H1 (cell line): Measurements from ENCODE around the gene SPATA7. TPM values are rescaled to one million over a fixed set of nuclear protein-coding genes. Genes with fewer than 3 reads are reported as not detected.

Experiments
- CTCF ChIA-PET: fragments of 300-600 bp; sonication (Branson Sonifier 250); formaldehyde crosslinking; loops from one replicate; lab custom pipeline; 2021; ENCODE audit not compliant: partially characterized antibody; lab: Charles Lee
- POLR2A ChIA-PET: fragments of 300-600 bp; sonication (Branson Sonifier 250); formaldehyde crosslinking; loops from one replicate; lab custom pipeline; 2021; ENCODE audit warnings: inconsistent platforms; ENCODE audit not compliant: partially characterized antibody; lab: Charles Lee
- DNase-seq, 2 experiments: peaks; one replicate each; pipeline versions ENCODE4 v3.0.0 to v3.0.0-alpha.2; 2010 to 2022; ENCODE audit warnings: low spot score in 2 of 2, low read depth in 1 of 2, mixed read lengths in 1 of 2
- FAIRE-seq: peaks from 2 replicates; lab custom pipeline; 2011; peaks lifted over from hg19 to GRCh38; lab: Jason Lieb, UNC
- H2AFZ ChIP-seq: 2 replicates; pipeline ENCODE4 v1.8.1; 2012; ENCODE audit warnings: low read length, inconsistent platforms
- H2AK5ac ChIP-seq: 2 replicates; pipeline ENCODE4 v1.6.1; 2013; ENCODE audit warnings: low read depth, low read length
- H2BK120ac ChIP-seq: replicated peaks from 2 replicates; pipeline ENCODE3; 2013; ENCODE audit warnings: low read depth, low read length, inconsistent platforms
- H2BK12ac ChIP-seq: 2 replicates; pipeline ENCODE4 v1.6.1; 2013; ENCODE audit warnings: low read depth, low read length
- H2BK15ac ChIP-seq: 2 replicates; pipeline ENCODE4 v1.6.1; 2013; ENCODE audit warnings: low read length
- H2BK20ac ChIP-seq: 2 replicates; pipeline ENCODE4 v1.6.1; 2013; ENCODE audit warnings: low read length
- H2BK5ac ChIP-seq: 2 replicates; pipeline ENCODE4 v1.6.1; 2013; ENCODE audit warnings: low read depth, low read length
- H3K14ac ChIP-seq: 2 replicates; pipeline ENCODE4 v1.6.1; 2013; ENCODE audit warnings: inconsistent platforms; ENCODE audit not compliant: insufficient read length
- H3K18ac ChIP-seq: 2 replicates; pipeline ENCODE4 v1.6.1; 2013; ENCODE audit warnings: low read length; ENCODE audit errors: extremely low read depth
- H3K23ac ChIP-seq: 2 replicates; pipeline ENCODE4 v1.6.1; 2013; ENCODE audit warnings: inconsistent platforms; ENCODE audit not compliant: insufficient read length
- H3K23me2 ChIP-seq: 2 replicates; pipeline ENCODE4 v1.6.1; 2013; ENCODE audit warnings: low read depth, low read length
- H3K27ac ChIP-seq: 2 replicates; pipeline ENCODE4 v1.6.1; 2011; ENCODE audit warnings: low read depth, low read length, inconsistent platforms
- H3K27me3 ChIP-seq, 4 experiments: replicated peaks in 1 of 4; 1 replicate in 1 of 4; 2 replicates in 3 of 4; pipeline versions ENCODE4 v1.6.1 to v1.8.1; 2011 to 2013; ENCODE audit warnings: low read length in 3 of 4, mild to moderate bottlenecking in 3 of 4, inconsistent platforms in 2 of 4, mixed read lengths in 2 of 4, moderate library complexity in 1 of 4; ENCODE audit not compliant: control insufficient read depth in 3 of 4, insufficient read depth in 3 of 4; ENCODE audit errors: extremely low read depth in 1 of 4
- H3K36me3 ChIP-seq, 4 experiments: 2 replicates each; pipeline versions ENCODE4 v1.6.1 to v1.8.1; 2011 to 2013; ENCODE audit warnings: mild to moderate bottlenecking in 4 of 4, low read length in 3 of 4, moderate library complexity in 2 of 4, control low read depth in 1 of 4, inconsistent platforms in 1 of 4; ENCODE audit not compliant: insufficient read depth in 4 of 4, control insufficient read depth in 2 of 4
- H3K4ac ChIP-seq: replicated peaks from 2 replicates; pipeline ENCODE3; 2013; ENCODE audit warnings: low read length, low read depth, mixed read lengths, inconsistent platforms; ENCODE audit not compliant: insufficient read length
- H3K4me1 ChIP-seq, 4 experiments: replicated peaks in 1 of 4; 1 replicate in 1 of 4; 2 replicates in 3 of 4; pipeline versions ENCODE4 v1.6.1 to v1.8.1; 2011 to 2013; ENCODE audit warnings: low read length in 3 of 4, inconsistent platforms in 2 of 4, mixed read lengths in 1 of 4; ENCODE audit not compliant: insufficient read depth in 4 of 4, control insufficient read depth in 3 of 4
- H3K4me2 ChIP-seq, 2 experiments: 2 replicates each; pipeline versions ENCODE4 v1.6.1 to v1.8.1; 2011 to 2013; ENCODE audit warnings: low read depth in 2 of 2, low read length in 2 of 2, control low read depth in 1 of 2, inconsistent platforms in 1 of 2, mild to moderate bottlenecking in 1 of 2; ENCODE audit not compliant: insufficient read depth in 1 of 2
- H3K4me3 ChIP-seq, 4 experiments: fragments of 200-600, 300-600 bp in 1 of 4; sonication (generic), shearing (Covaris generic), sonication (Bioruptor Twin) in 1 of 4; 2 replicates each; pipeline versions ENCODE4 v1.5.1 to v1.8.1; 2011 to 2016; ENCODE audit warnings: low read length in 4 of 4, low read depth in 3 of 4, control low read depth in 2 of 4, inconsistent platforms in 2 of 4, mild to moderate bottlenecking in 2 of 4, mixed read lengths in 1 of 4, moderate library complexity in 1 of 4; ENCODE audit not compliant: insufficient read depth in 2 of 4; ENCODE audit errors: extremely low read depth in 1 of 4
- H3K56ac ChIP-seq: replicated peaks from 2 replicates; pipeline ENCODE3; 2013; ENCODE audit warnings: low read depth, mild to moderate bottlenecking, mixed read lengths, low read length, inconsistent platforms; ENCODE audit not compliant: insufficient read length
- H3K79me1 ChIP-seq: 2 replicates; pipeline ENCODE4 v1.6.1; 2013; ENCODE audit warnings: low read depth, low read length, control low read depth
- H3K79me2 ChIP-seq, 2 experiments: 2 replicates each; pipeline versions ENCODE4 v1.6.1 to v1.8.1; 2012 to 2013; ENCODE audit warnings: low read length in 2 of 2, mild to moderate bottlenecking in 2 of 2, inconsistent platforms in 1 of 2; ENCODE audit not compliant: insufficient read depth in 2 of 2, control insufficient read depth in 1 of 2
- H3K9ac ChIP-seq, 4 experiments: replicated peaks in 1 of 4; 1 replicate in 1 of 4; 2 replicates in 3 of 4; pipeline versions ENCODE4 v1.6.1 to v1.8.1; 2011 to 2013; ENCODE audit warnings: low read depth in 3 of 4, low read length in 3 of 4, control low read depth in 2 of 4, mild to moderate bottlenecking in 2 of 4, moderate library complexity in 2 of 4, inconsistent platforms in 1 of 4; ENCODE audit errors: extremely low read depth in 1 of 4
- H3K9me3 ChIP-seq, 2 experiments: 2 replicates each; pipeline versions ENCODE4 v1.6.1 to v1.8.1; 2012 to 2013; ENCODE audit warnings: mild to moderate bottlenecking in 2 of 2, moderate library complexity in 2 of 2, control low read depth in 1 of 2, inconsistent platforms in 1 of 2, low read depth in 1 of 2, low read length in 1 of 2, mixed read lengths in 1 of 2; ENCODE audit not compliant: insufficient read depth in 2 of 2
- H4K20me1 ChIP-seq, 2 experiments: replicated peaks in 1 of 2; 2 replicates each; pipeline versions ENCODE3 to v1.8.1; 2011 to 2013; ENCODE audit warnings: inconsistent platforms in 2 of 2, low read length in 2 of 2, mild to moderate bottlenecking in 1 of 2; ENCODE audit not compliant: insufficient read depth in 2 of 2, control insufficient read depth in 1 of 2
- H4K5ac ChIP-seq: 2 replicates; pipeline ENCODE4 v1.6.1; 2013; ENCODE audit warnings: low read length, low read depth, mixed read lengths, inconsistent platforms; ENCODE audit not compliant: insufficient read length
- H4K8ac ChIP-seq: 2 replicates; pipeline ENCODE4 v1.8.0; 2013; ENCODE audit warnings: mild to moderate bottlenecking, moderate library complexity, low read length, inconsistent platforms; ENCODE audit not compliant: insufficient read depth; ENCODE audit errors: extremely low read depth
- H4K91ac ChIP-seq: replicated peaks from 2 replicates; pipeline ENCODE3; 2013; ENCODE audit warnings: low read length, mixed read lengths, inconsistent platforms; ENCODE audit not compliant: insufficient read length
- BCL11A ChIP-seq, 2 experiments: IDR thresholded peaks; one replicate each; pipeline ENCODE4 v1.6.1; 2011; ENCODE audit warnings: low read depth in 2 of 2, low read length in 2 of 2, mild to moderate bottlenecking in 2 of 2
- WGBS, 2 experiments: shearing (Covaris generic) in 1 of 2; methylation state at CpG; one replicate each; pipeline versions ENCODE4 v1.1.6 to v1.1.7; 2013 to 2015; ENCODE audit warnings: low lambda C conversion rate in 2 of 2, mixed read lengths in 2 of 2, inconsistent platforms in 1 of 2, low coverage in 1 of 2, missing lambda C conversion rate in 1 of 2; ENCODE audit not compliant: insufficient replicate concordance in 2 of 2, insufficient coverage in 1 of 2, insufficient read length in 1 of 2; ENCODE audit errors: extremely low coverage in 1 of 2, missing lambda C conversion rate in 1 of 2; 5-methylcytosine and 5-hydroxymethylcytosine counted together
- polyA plus RNA-seq, 7 experiments: library from polyadenylated mRNA; depleted of rRNA in 3 of 7; stranded (reverse) in 5 of 7; unstranded in 2 of 7; fragments of >200 nt in 5 of 7; fragments of 200-250 nt in 2 of 7; gene quantifications; 1 replicate in 5 of 7; 2 replicates in 1 of 7; 4 replicates in 1 of 7; pipeline versions ENCODE4 v1.2.1 to v1.2.3, GENCODE V29; 2011 to 2013; ENCODE audit warnings: missing spikeins in 2 of 7, mixed read lengths in 2 of 7
- total RNA-seq: library from RNA; stranded (reverse); fragmentation: NEBNext Ultra II Directional; extraction: Animal tissue kit (Norgen Biotek cat#: 25700); gene quantifications from 2 replicates; pipeline ENCODE4 v1.2.1, GENCODE V29; 2021

SPATA7 gene
- total and polyA plus RNA-seq, 2 of the 8 experiments (the other 6 are each of a cell fraction or from before 2014, with no cell fraction given): 3.8 to 6.7 TPM

- Histone ChIP-seq H2BK120ac (no peak overlapping the region), H3K23ac (no peak overlapping the region), H3K23me2 (no peaks in the 10 kb centered on the region), H3K9ac (no peak overlapping the region), H3K36me3 (no peaks in the 10 kb centered on the region), H2AFZ (peak overlapping the region; percentile 34; the same call in 1 of the 2 replicates), H3K4ac (no peak overlapping the region), H3K4me3 (no peak overlapping the region), H2BK20ac (no peak overlapping the region), H3K27ac (no peak overlapping the region), H3K56ac (no peak overlapping the region), H3K18ac (no peak overlapping the region), H3K9me3 (no peaks in the 10 kb centered on the region), H2BK12ac (no peak overlapping the region), H2AK5ac (no peak overlapping the region), H4K5ac (no peak overlapping the region), H3K79me1 (no peaks in the 10 kb centered on the region), H2BK15ac (no peak overlapping the region), H4K8ac (no peak overlapping the region), H3K79me2 (no peaks in the 10 kb centered on the region), H3K14ac (no peak overlapping the region), H4K20me1 (no peaks in the 10 kb centered on the region), H4K91ac (no peak overlapping the region), H3K27me3 (no peaks in the 10 kb centered on the region), H3K4me2 (no peak overlapping the region), H3K4me1 (no peaks in the 10 kb centered on the region; a peak in 1 of 7 replicates), H2BK5ac (no peak overlapping the region)
- ChIA-PET CTCF (interaction anchor here (0.9 to 2.1 kb wide), 3 partner anchors 17 to 164 kb away, joined by 3 to 8 read pairs (median 3); no protein-coding TSS in a partner anchor), POLR2A (no interaction called here)
- DNase-seq (no peak), FAIRE-seq (no peak)
- TF ChIP-seq BCL11A (IDR thresholded peaks at IDR 0.05; ENCODE audit: low read depth in 2 of 2, low read length in 2 of 2): no peak
- 76% methylated on average over 3 of the region's 3 CpGs; no CpG with 5 or more reads in 1 of the 2 experiments for WGBS, 2 experiments
Observed at GRCh38 chr14:88352698-88353097, 32.8 kb upstream of the SPATA7 start.
